Psoas muscle (tissue), 8 donors: ENCODE measurements around the gene TNS3. TPM values are rescaled to one million over a fixed set of nuclear protein-coding genes. Genes with fewer than 3 reads are reported as not detected.
A peak's percentile ranks its signal among the peaks of the same experiment; 100 is the strongest.

Experiments used
- ATAC-seq, 4 donors: fragments of 200-7000 bp; cut with Tn5 transposase; one replicate each; pipeline ENCODE4 v1.9.1; 2020; ENCODE audit warnings: moderate library complexity in 3 of 4, mild to moderate bottlenecking in 2 of 4
- DNase-seq, 2 donors: peaks; one replicate each; pipeline ENCODE4 v3.0.0-alpha.2; 2020
- H3K27ac ChIP-seq: fragments of 200-600 bp; one replicate; pipeline ENCODE4 v1.8.0; 2022
- H3K27me3 ChIP-seq, 3 donors: fragments of 200-600 bp in 1 of 3; one replicate each; pipeline versions ENCODE4 v1.6.1 to v1.8.0; 2013 to 2022; ENCODE audit warnings: low read length in 2 of 3, mild to moderate bottlenecking in 2 of 3, moderate library complexity in 1 of 3; ENCODE audit not compliant: insufficient read depth in 3 of 3
- H3K36me3 ChIP-seq, 2 donors: fragments of 200-600 bp in 1 of 2; one replicate each; pipeline versions ENCODE4 v1.6.1 to v1.8.0; 2013 to 2022; ENCODE audit warnings: low read depth in 1 of 2, mild to moderate bottlenecking in 1 of 2, moderate library complexity in 1 of 2; ENCODE audit not compliant: insufficient read depth in 1 of 2
- H3K4me1 ChIP-seq: fragments of 200-600 bp; one replicate; pipeline ENCODE4 v1.8.0; 2022
- H3K4me3 ChIP-seq: fragments of 200-600 bp; one replicate; pipeline ENCODE4 v1.8.0; 2022; ENCODE audit warnings: mild to moderate bottlenecking
- H3K9me3 ChIP-seq: fragments of 200-600 bp; one replicate; pipeline ENCODE4 v1.8.0; 2022
- WGBS, 3 donors: extraction: QIAGEN DNeasy Blood & Tissue Kit; methylation state at CpG; one replicate each; pipeline versions ENCODE4 v1.1.6 to v1.1.7; 2013; 5-methylcytosine and 5-hydroxymethylcytosine counted together
- intact Hi-C, 2 donors: fragments of 100-400 bp; cut with DNase I; formaldehyde crosslinking; loops; one replicate each; pipeline versions ENCODE4 v1.11.0 to v1.14.2; 2022
- polyA plus RNA-seq, 3 donors: library from polyadenylated mRNA; stranded (reverse); fragments of 200-250 nt; gene quantifications; one replicate each; pipeline ENCODE4 v1.2.3, GENCODE V29; 2013
- total RNA-seq, 4 donors: library from RNA; stranded (reverse); fragmentation: NEBNext Ultra II Directional in 2 of 4; extraction: Animal tissue kit (Norgen Biotek cat#: 25700) in 2 of 4; gene quantifications; one replicate each; pipeline versions ENCODE4 v1.2.1 to v1.2.4, GENCODE V29; 2021 to 2023
- TF ChIP-seq, protein P1 (sequence below): fragments of 200-600 bp; IDR thresholded peaks from one replicate; pipeline ENCODE4 v1.8.0; 2022; ENCODE audit warnings: antibody characterized with exemption
- donor health status: healthy with polysubstance abuse.
- donor health status: DM: no; HTN: no; CAD: no; lungs with moderate emphysema.
- donor health status: Bipolar disorder and iron deficiency.
- donor health status: healthy.
- donor health status: DM: yes; HTN: yes; CAD: no.
- donor health status: DM: no; HTN: no; CAD: no.
- donor health status: DM: no; HTN: no; CAD: no.
- donor health status: DM: yes; HTN: yes; CAD: no.

The TNS3 gene
- total and polyA plus RNA-seq, 7 donors: 11.5 to 75.3 (median 35.0) TPM

- Histone ChIP-seq H3K36me3 (peaks cover 0 to 75% of the 10 kb centered on the region in 2 donors), H3K4me1 (peaks cover 9% of the 10 kb centered on the region), H3K4me3 (no peak overlapping the region), H3K27me3 (no peaks in the 10 kb centered on the region), H3K9me3 (no peaks in the 10 kb centered on the region), H3K27ac (no peak overlapping the region)
- TF ChIP-seq, protein P1, sequence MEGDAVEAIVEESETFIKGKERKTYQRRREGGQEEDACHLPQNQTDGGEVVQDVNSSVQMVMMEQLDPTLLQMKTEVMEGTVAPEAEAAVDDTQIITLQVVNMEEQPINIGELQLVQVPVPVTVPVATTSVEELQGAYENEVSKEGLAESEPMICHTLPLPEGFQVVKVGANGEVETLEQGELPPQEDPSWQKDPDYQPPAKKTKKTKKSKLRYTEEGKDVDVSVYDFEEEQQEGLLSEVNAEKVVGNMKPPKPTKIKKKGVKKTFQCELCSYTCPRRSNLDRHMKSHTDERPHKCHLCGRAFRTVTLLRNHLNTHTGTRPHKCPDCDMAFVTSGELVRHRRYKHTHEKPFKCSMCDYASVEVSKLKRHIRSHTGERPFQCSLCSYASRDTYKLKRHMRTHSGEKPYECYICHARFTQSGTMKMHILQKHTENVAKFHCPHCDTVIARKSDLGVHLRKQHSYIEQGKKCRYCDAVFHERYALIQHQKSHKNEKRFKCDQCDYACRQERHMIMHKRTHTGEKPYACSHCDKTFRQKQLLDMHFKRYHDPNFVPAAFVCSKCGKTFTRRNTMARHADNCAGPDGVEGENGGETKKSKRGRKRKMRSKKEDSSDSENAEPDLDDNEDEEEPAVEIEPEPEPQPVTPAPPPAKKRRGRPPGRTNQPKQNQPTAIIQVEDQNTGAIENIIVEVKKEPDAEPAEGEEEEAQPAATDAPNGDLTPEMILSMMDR: no peak
- WGBS, 3 donors: 81 to 91% (median 82%) methylated on average over 17 of the region's 17 CpGs
- peak in 2 of 4 donors; percentile 13 to 28 for ATAC-seq
- intact Hi-C loops: no loop called here
- no peak for DNase-seq
These were observed 167.3 kb downstream of the TNS3 start for GRCh38 chr7:47414342-47415317.

DNA sequence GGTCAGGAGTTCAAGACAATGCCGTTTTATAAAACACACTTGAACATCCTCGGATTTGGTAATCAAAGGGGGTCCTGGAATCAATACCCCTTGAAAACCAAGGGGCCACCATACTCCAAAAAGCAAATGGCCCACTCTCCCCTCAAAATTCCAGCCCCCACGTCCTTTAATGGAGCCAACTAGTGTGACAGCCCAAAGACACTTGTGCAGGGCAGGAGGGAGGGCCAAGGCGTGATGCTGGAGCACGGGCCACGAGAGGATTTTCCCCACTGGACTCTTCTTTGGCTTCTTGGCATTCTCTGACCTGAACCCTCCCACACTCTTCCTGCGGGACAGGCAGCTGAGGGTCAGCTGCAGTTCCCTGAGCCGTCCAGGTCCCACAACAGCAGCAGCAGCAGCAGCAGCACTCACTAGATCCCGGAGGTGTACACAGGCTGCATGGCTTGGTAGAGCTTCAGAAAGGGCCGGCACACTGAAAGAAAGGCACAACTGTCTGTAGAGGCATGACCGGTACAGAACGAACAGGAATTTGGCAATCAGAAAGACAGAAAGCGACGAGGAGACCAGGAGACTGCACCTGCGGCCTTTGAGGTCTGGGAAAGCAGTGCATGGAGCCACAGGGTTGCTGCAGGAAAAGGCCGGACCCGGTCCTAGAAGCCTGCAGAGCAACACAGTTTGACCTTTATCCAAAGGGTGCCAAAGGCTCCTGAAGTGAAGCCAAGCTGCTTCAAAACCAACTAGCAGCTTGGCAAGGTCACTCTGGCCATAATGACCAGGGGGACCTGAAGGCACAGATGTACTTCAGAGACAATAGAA, 168.2 kb downstream of the TNS3 start:
- Histone ChIP-seq H3K9me3 (no peaks in the 10 kb centered on the region), H3K36me3 (peaks cover 0 to 74% of the 10 kb centered on the region in 2 donors), H3K27ac (no peak overlapping the region), H3K4me1 (peaks cover 4% of the 10 kb centered on the region), H3K4me3 (no peak overlapping the region), H3K27me3 (no peaks in the 10 kb centered on the region)
- 55 to 66% (median 56%) methylated on average over 17 of the region's 17 CpGs for WGBS, 3 donors
- ATAC-seq (no peak), DNase-seq (no peak)
- intact Hi-C loops: no loop called here
- TF ChIP-seq, protein P1: no peak

- intact Hi-C loops: no loop called here
- Histone ChIP-seq H3K4me3 (no peak overlapping the region), H3K9me3 (no peaks in the 10 kb centered on the region), H3K27me3 (no peaks in the 10 kb centered on the region), H3K36me3 (peaks cover 0 to 87% of the 10 kb centered on the region in 2 donors), H3K27ac (no peak overlapping the region), H3K4me1 (peaks cover 3% of the 10 kb centered on the region)
- 92 to 100% (median 92%) methylated on average over 2 of the region's 2 CpGs for WGBS, 3 donors
- ATAC-seq (no peak), DNase-seq (no peak)
- TF ChIP-seq, protein P1: no peak
These were observed 170.0 kb downstream of the TNS3 start for GRCh38 chr7:47411901-47412300.

DNA sequence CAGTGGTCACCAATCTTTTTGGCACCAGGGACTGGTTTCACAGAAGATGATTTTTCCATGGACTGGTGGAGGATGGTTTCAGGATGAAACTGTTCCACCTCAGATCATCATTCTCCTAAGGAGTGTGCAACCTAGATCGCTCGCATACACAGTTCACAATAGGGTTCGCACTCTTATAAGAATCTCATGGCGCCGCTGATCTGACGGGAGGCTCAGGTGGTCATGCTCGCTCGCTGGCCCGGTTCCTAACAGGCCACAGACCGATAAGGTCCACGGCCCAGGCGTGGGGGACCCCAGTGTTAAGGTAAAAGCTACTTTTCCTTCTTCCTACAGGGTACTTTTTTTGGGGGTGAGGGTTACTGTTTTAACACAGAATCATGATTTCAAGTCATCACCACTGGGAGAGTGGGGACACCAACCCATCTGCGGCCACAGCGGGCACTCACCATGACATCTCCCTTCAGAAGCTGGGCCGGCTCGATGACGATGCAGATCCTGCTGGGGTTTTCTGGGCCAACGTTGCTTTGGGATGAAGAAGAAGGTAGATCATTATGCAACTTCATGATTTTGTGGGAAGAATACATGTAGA, 170.5 kb downstream of the TNS3 start:
- Histone ChIP-seq H3K27ac (no peak overlapping the region), H3K27me3 (no peaks in the 10 kb centered on the region), H3K36me3 (peaks cover 0 to 82% of the 10 kb centered on the region in 2 donors), H3K4me3 (no peak overlapping the region), H3K9me3 (no peaks in the 10 kb centered on the region), H3K4me1 (peaks cover 9% of the 10 kb centered on the region)
- TF ChIP-seq, protein P1: no peak
- 97 to 98% (median 97%) methylated on average over 18 of the region's 18 CpGs for WGBS, 3 donors
- intact Hi-C loops: no loop called here
- ATAC-seq: no peak
- DNase-seq: no peak
